Stimulated activated CD4-positive, alpha-beta T cell treated with anti-CD3 and anti-CD28 coated beads, Interleukin-15, amount 100 ng/mL, for 24 hours (primary cell): ENCODE measurements around the gene ACP2.
"Not testable (repeated sequence)": the region's sequence is repeated elsewhere in the genome, so short reads cannot be mapped to it uniquely, and the experiment has no call there.

ENCODE experiments used
- DNase-seq: peaks from one replicate; pipeline ENCODE4 v3.0.0-alpha.2; 2020

The ACP2 gene

DNA sequence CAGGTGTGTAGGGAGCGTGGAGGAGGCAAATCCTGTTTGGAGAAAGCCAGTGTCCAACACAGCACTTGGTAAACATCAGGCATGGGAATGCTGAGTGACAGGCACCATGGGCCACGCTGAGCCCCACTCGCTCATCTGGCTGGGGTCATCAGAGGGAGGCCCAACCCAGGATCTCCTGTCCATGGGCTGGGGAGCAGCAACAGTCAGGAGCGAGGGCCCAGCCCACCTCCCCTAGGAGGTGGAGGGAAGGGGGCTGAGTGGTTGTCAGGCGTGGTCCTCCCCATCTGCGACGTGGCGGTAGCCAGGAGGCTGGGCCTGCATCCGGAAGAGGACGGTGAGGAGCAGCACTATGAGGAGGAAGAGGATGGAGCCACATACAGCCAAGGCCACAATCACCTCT lies 8.8 kb downstream of the ACP2 start:
- no peak for DNase-seq

DNA sequence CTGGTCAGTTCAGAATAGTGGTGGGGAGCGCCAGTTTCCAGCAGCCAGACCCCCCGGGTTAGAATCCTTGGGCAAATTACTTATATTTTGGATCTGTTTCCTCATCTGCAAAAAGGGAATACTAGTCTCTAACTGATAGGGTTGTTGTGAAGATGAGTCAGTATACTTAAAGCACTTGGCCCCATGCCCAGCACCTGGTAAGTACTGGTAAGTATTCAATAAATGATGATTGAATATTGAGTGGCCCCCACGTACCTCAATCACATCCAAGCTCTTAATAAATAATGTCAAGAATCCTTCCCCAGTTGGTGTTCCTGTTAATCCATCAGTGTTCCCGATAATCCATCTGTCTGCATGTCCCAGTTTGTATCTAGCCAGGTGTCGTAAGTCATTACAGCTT lies 12.1 kb downstream of the ACP2 start:
- no peak for DNase-seq

DNA sequence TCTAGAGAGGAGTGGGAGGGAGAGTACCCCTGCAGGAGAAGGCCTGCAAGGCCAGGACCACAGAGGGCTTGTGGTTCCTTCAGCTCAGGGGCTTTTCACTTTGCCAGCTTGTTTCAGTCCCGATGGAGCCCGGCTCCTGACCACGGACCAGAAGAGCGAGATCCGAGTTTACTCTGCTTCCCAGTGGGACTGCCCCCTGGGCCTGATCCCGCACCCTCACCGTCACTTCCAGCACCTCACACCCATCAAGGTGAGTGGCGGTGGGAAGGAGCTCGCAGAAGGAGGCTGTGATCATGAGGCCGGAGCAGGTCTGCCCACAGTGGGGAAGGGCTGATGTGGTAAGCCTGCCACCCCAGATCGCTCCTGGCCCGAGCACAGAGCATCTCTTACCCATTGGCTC lies 13.5 kb downstream of the ACP2 start:
- DNase-seq, result no peak

DNA sequence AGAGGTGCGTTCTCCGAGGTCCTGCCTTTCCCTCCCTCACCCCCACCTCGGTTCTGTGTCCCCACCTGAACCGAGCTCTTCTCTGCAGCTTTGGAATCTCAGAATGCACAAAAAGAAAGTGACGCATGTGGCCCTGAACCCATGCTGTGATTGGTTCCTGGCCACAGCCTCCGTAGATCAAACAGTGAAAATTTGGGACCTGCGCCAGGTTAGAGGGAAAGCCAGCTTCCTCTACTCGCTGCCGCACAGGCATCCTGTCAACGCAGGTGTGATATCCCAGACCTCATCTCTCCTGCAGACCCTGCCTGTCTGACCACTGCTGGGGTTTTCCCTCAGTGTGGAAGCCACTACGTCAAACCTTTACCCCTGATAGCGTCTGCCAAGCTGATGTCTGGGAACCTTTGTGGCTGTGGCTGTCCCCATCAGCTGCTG lies 13.9 kb downstream of the ACP2 start:
- peak; percentile 59 for DNase-seq

DNA sequence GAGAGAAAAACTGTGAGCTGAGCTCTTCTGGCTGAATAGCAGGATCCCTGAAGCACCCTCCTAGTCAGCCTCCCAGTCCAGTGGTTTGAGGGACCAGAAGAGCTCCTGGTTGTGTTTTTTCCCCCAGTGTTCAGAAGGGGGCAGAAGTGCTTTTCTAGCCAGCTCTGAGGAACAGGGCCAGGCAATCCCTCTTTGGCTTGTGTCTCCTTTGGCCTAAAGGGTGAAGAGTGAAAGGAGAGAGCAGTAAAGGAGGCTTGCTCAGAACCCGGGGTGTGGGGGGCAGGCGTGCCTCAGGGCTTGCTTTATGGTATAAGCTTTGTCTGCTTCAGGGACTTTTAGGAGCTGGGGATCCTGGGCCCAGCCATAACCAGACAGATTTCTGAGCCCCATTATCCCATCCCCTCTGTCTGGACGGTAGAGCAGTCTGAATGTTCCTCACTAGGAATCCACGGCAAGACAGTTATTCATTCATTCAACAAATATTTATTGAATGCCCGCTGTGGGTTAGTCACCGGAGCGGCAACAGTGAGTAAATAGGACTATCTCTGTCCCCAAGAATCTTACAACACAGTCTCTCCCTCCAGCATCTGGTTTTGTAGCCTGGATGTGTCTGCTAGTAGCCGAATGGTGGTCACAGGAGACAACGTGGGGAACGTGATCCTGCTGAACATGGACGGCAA lies 14.5 kb downstream of the ACP2 start:
- no peak for DNase-seq

DNA sequence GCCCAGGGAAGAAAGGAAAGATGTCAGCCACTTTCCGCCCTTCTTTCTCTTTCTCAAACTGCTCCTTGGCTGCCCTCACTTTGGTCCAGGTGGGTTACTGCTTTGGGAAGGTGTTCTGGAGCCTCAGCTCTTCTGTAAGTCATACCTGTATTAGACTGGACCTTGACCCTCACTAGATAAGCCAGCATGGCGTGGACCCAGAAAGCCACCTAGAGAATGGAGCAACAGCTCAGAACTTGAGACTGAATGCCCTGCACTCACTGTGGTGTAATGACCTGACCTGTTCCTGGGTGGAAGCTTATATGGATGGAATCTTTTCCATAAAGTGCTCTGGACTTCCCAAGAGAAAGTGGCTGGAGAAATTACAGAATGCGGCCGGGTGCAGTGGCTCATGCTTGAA lies 15.6 kb downstream of the ACP2 start:
- no peak for DNase-seq

DNA sequence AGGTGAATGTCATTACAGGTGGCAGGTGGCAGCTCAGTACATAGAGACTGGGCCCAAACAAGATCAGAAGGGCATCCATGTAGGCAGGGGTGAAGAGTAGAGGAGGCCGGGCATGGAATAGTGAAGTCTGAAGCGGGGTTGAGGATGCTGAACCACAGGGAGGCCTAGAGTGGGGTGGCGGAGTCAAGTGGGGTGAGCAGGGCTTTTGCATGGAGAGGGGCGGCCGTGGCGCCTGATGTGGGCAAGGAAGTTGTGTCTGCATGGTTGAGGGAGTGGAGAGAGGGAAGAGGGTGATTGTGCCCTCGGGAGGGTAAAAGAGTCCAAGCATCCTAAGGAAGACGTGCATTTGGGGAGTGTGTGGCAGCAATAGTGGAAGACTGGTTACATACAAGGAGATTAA lies 19.5 kb downstream of the ACP2 start:
- no peak for DNase-seq

DNA sequence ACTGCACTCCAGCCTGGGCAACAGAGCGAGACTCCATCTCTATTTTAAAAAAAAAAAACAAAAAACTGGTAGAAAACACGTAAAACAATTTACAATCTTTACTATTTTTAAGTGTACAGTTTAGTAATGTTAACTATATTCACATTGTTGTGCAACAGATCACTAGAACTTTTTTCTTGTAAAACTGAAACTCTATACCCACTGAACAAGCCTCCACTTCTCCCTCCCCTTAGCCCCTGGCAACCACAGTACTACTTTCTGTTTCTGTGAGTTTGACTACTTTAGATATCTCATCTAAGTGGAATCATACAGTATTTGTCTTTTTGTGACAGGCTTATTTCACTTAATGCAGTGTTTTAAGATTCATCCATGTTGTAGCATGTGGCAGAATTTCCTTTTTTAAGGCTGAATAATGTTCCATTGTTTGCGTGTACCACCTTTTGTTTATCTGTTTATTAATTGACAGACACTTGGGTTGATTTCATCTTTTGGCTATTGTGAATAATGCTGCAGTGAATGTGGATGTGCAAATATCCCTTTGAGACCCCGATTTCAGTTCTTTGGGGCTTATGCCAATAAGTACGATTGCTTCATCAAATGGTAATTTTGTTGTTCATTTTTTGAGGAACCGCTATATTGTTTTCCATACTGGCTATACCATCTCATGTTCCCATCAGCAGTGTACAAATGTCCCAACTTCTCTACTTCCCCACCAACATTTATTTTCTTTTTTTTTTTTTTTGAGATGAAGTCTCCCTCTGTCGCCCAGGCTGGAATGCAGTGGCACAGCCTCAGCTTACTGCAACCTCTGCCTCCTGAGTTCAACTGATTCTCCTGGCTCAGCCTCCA lies 22.8 kb downstream of the ACP2 start:
- DNase-seq, result peak; percentile 49

DNA sequence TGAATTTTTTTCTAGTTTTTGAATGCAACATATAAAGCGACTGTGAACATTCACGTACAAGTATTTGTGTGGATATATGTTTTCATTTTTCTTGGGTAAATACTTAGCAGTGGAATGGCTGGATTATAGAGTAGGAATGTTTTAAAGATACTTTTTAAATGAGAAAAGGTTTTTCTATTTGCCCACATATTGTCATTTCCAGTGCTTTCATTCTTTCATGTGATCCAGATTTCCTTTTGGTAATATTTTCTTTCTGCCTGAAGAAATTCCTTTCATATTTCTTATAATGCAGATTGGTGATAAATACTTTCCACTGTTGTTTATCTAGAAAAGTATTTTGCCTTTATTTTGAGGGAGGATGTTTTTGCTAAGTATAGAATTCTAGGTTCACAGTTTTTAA lies 25.9 kb downstream of the ACP2 start:
- DNase-seq, result no peak

DNA sequence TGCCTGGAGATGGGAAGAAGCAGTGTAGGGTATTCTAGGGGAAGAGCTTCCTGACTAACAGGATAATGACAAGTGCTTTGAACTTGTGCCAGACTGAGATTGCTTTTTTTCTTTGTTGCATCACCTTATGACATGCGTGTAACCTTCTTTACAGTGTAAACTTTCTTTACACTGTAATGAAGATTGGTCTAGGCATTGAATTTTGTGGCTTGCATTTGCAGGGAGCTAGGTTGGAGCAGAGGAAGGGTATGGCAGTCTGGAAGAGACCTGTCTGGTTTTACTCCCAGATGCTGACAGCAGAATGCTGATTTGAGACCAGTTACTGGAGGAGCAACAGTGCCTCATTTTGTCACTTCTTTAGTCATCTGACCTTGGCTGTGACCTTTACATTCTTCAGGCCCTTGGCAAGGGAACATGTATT lies 28.2 kb downstream of the ACP2 start:
- DNase-seq, result no peak

DNA sequence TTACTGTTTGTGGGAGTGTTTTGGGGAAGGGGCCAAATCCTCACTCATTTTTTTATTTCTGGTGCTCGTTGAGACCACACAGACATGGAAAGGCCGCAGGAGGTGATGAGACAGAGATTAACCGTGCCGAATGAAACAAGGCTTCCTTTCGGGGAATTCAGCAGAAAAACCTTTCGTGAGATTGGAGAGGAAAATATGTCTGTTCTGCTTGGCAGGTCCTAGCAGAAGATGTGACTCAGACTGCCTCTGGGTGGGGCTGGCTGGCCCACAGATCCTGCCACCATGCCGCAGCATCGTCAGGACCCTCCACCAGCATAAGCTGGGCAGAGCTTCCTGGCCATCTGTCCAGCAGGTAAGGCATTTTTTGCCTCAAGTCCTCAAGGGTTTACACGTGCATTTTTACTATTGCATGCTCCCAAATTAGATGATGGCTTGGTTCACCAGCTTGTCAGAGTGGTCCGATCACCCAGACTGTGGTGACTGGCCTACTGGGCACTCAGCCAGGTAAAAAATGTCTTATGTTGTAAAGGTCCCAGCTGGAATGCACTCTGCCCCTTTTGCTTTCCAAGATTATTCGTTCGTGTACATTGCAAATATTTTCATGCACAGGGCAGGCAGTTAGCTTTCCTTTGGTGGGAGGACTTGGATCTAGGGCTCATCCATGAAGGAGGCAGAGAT lies 32.4 kb downstream of the ACP2 start:
- peak; percentile 84 for DNase-seq

DNA sequence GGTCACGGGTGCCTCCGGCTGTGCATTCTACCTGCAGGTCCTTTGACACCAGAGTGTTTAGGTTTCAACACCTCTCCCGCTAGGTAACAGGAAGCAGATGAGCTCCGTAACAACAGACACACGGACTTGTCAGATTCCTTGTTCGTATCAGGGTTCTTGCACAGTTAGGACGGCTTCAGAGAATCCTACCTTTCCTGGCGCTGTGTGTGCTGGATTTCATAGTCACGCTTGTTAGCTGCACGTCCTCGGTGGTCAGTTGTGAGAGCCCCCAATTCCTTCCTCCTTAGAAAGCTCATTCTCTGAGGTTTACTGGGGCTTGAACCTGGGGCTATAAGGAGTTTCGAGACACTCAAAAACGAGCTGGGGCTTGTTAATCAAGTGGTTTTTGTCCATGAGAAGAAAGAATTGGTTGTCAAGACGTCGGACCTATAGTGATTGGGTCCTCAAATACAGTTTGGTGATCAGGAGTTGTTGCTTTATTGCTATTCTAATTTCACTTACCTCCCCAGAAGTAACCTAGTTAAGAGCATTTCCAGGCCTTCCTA lies 33.2 kb downstream of the ACP2 start:
- no peak for DNase-seq

DNA sequence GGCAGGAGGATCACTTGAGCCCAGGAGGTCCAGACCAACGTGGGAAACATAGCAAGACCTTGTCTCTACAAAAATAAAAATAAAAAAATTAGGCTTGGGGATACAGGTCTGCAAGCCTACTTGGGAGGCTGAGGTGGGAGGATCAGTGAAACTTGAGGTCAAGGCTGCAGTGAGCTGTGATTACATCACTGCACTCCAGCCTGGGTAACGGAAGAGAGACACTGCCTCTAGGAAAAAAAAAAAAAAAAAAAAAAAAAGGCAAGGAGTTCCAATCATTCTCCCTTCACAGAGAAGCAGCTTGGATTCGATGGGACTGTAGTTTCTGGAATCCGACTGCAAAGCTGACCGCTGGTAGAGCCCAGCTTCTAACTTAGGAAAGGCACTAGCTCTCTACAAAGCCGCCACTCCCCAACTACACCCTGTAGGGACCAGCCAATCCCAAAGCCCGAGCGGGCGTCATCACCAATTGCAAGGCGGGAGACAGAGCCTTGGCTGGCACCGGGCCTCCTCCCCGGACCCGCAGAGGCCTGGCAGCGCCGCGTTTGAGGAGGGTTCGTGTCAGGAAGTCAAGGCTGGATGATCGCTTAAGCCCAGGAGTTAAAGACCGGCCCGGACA lies 34.6 kb downstream of the ACP2 start:
- DNase-seq, result peak; percentile 92

DNA sequence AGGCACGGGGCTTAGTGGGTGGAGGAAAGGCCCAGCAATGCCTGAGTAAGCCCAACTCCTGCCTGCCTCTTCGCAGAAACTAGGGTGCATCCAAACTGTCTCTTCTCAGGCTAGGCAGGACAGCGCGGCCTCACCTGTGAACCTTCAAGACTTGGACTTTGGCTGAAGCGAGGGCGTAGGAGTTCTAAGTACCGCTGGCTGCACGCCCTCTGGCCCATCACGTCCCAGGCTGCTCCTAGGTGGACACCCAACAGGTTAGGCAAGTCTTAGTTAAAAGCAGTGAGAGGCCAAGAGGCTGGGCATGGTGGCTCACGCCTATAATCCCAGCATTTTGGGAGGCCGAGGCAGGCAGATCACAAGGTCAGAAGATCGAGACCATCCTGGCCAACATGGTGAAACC lies 35.7 kb downstream of the ACP2 start:
- no peak for DNase-seq

DNA sequence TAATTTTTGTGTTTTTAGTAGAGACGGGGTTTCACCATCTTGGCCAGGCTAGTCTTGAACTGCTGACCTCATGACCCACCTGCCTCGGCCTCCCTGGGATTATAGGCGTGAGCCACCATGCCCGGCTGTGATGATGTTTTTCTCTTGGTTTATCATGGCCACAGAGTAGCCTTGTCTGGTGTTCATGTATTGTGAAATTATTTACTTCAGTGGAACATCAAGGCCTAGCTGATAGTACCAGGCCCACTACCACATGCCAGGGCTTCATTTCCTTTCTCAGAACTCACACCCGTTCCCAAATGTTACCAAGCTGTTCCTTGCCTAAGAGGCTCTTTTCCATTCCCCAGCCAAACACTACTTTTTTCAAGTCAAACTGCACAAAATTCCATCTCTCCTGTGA lies 40.0 kb downstream of the ACP2 start:
- no peak for DNase-seq

DNA sequence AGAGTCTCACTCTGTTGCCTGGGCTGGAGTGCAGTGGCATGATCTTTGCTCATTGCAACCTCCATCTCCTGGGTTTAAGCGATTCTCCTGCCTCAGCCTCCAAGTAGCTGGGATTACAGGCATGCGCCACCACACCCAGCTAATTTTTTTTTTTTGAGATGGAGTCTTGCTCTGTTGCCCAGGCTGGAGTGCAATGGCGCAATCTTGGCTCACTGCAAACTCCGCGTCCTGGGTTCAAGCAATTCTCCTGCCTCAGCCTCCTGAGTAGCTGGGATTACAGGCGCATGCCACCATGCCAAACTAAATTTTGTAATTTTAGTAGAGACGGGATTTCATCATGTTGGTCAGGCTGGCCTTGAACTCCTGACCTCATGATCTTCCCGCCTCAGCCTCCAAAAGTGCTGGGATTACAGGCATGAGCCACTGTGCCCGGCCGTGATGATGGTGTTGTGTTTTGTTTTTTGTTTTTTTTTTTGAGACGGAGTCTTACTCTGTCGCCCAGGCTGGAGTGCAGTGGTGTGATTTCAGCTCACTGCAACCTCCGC lies 40.5 kb downstream of the ACP2 start:
- not testable (repeated sequence) for DNase-seq

DNA sequence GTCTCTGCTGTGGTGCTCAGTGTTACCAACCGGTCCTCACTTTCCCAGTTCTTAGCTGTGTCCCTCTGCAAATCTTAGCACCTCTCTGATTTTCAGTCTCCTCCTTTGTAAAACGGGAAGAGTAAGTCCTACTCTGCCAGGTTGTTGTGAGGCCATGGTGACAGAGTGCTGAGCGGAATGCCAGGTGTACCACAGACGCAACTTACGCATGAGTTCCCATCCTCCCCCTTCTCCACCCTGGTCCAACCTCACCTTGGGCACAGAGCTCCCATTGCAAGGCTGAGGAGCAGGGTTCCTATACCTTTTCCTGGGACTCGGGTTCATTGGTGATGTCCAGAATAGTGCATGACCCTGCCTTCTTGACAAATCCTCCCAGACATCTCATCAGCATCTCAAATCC lies 41.2 kb downstream of the ACP2 start:
- DNase-seq, result no peak

DNA sequence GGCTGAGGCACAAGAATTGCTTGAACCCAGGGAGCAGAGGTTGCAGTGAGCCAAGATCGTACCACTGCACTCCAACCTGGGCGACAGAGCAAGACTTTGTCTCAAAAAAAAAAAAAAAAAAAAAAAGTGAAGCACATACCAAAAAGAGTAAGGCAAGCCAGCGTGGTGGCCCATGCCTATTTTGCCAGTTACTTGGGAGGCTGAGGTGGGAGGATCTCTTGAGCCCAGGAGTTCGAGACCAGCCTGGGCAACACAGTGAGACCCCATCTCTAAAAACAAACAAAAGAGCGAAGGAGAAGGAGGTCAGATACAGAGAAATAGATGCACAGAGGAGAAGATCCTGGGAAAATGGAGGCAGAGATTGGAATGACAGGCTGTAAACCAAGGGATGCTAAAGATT lies 42.0 kb downstream of the ACP2 start:
- DNase-seq, result not testable (repeated sequence)

DNA sequence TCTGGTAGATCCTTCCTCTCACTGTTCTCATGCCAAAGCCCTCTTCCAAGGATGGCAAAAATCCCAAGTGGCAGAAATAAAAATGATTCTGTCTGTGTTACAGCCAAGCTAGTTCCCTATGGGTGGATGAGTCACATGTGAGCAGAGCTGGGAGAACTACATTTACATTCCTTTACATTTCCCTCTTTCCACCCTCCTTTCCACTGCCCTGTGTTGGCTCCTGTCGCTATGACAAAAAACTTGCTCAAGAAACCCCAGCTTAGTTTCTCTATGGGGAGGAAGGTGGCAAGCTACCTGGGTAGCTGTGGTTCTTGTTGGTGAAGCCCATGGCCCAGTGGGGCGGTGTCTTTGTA lies 44.0 kb downstream of the ACP2 start:
- no peak for DNase-seq

DNA sequence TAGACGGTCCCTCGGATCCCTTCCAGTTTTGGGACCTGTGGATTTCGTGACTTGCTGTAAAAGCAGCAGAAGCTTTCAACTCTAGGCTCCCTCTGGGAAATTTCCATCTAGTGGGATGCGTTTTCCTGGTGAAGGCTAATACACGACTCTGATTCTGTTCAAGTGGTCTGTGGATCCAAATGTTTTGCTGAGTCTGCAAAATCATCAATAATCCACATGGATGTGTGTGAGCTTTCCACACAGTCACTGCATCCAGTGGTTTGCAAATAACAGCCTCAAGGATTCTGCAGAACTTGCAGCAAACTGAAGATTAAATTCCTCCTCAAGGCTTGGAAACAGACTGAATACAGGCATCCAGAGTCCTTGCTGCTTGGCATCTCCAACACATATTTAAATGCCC lies 46.0 kb downstream of the ACP2 start:
- DNase-seq, result no peak

DNA sequence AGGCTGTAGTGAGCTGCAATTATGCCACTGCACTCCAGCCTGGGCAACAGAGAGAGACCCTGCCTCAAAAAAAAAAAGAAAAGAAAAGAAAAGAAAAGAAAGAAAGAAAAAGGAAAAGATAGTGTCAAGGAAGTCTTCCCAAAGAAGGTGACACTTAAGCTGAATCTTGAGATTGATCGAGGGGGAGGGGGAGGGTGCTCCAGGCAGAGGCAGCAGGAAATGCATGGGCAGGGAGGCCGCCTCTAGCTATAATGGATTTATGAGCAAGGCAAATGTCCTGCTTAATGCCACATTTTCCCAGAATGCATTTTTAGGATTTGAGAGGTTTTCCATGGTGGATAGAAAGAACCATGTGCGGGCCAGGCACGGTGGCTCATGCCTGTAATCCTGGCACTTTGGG lies 47.6 kb downstream of the ACP2 start:
- DNase-seq, result no peak

DNA sequence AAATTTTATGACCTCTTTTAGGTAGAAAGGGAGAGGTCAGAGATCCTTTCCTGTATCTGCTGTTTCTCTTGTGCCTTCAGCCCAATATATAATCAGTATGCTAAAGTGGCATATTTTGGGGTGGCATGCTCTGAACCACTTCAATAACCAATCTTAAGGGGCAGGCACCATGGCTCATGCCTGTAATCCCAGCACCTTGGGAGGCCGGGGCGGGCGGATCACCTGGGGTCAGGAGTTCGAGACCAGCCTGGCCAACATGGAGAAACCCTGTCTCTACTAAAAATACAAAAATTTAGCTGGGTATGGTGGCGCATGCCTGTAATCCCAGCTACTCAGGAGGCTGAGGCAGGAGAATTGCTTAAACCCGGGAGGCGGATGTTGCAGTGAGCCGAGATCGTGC lies 50.5 kb downstream of the ACP2 start:
- DNase-seq, result not testable (repeated sequence)

DNA sequence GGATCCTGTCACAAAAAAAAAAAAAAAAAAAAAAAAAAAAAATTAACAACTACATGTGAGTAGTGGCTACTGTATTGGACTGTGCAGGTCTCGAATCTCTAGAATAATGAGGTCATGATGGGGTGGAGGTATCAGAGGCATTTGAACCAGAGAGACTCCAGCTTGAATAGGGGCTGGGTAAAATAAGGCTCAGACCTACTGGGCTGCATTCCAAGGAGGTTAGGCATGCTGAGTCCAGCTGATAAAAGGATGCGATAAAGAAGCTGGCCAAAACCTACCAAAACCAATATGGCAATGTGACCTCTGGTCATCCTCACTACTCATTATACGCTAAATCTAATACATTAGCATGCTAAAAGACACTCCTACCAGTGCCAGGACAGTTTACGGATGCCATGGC lies 56.5 kb downstream of the ACP2 start:
- DNase-seq, result no peak
